ENCODE data around the gene CDC42EP2.

GRCh38 chr11:65340226-65340625 is 25.6 kb downstream of the CDC42EP2 start:
- TF ChIP-seq CTCF (IDR thresholded peaks at IDR 0.05) (no peak), EZH2 (IDR thresholded peaks at IDR 0.05) (no peak), EZH2phosphoT487 (IDR thresholded peaks at IDR 0.05) (no peak)
